Measurements from ENCODE around the gene OR1K1.
"Not testable (repeated sequence)": the region's sequence is repeated elsewhere in the genome, so short reads cannot be mapped to it uniquely, and the experiment has no call there.

OR1K1 gene

GRCh38 chr9:122837266-122837850, 37.4 kb downstream of the OR1K1 start:
- no peak for FAIRE-seq
- no peak for DNase-seq (ENCODE audit: insufficient read length, low spot score)
- no peak for TF ChIP-seq CTCF (IDR thresholded peaks at IDR 0.05; ENCODE audit: insufficient read depth, missing control alignments)

GRCh38 chr9:122838441-122838840, 38.5 kb downstream of the OR1K1 start:
- DNase-seq (ENCODE audit: insufficient read length, low spot score); FAIRE-seq: not testable (repeated sequence)

GRCh38 chr9:122841501-122841900, 41.6 kb downstream of the OR1K1 start:
- no peak for TF ChIP-seq CTCF (IDR thresholded peaks at IDR 0.05; ENCODE audit: insufficient read depth, missing control alignments)
- DNase-seq (ENCODE audit: insufficient read length, low spot score) (no peak), FAIRE-seq (no peak)

GRCh38 chr9:122844137-122844536, 44.2 kb downstream of the OR1K1 start:
- FAIRE-seq (no peak), DNase-seq (ENCODE audit: insufficient read length, low spot score) (no peak)
- no peak for TF ChIP-seq CTCF (IDR thresholded peaks at IDR 0.05; ENCODE audit: insufficient read depth, missing control alignments)

- no peak for DNase-seq (ENCODE audit: insufficient read length, low spot score)
- FAIRE-seq, result no peak
- TF ChIP-seq CTCF (IDR thresholded peaks at IDR 0.05; ENCODE audit: insufficient read depth, missing control alignments), result no peak
Observed at GRCh38 chr9:122845116-122845515, 45.2 kb downstream of the OR1K1 start.

GRCh38 chr9:122846371-122846940, 46.5 kb downstream of the OR1K1 start:
- TF ChIP-seq CTCF (IDR thresholded peaks at IDR 0.05; ENCODE audit: insufficient read depth, missing control alignments), result no peak
- FAIRE-seq (no peak), DNase-seq (ENCODE audit: insufficient read length, low spot score) (no peak)

- no peak for TF ChIP-seq CTCF (IDR thresholded peaks at IDR 0.05; ENCODE audit: insufficient read depth, missing control alignments)
- DNase-seq (ENCODE audit: insufficient read length, low spot score) (no peak), FAIRE-seq (no peak)
Observed at GRCh38 chr9:122848256-122848943, 48.5 kb downstream of the OR1K1 start.

Data from D721Med (cell line).